ENCODE measurements around the gene PCLO.

PCLO gene

DNA sequence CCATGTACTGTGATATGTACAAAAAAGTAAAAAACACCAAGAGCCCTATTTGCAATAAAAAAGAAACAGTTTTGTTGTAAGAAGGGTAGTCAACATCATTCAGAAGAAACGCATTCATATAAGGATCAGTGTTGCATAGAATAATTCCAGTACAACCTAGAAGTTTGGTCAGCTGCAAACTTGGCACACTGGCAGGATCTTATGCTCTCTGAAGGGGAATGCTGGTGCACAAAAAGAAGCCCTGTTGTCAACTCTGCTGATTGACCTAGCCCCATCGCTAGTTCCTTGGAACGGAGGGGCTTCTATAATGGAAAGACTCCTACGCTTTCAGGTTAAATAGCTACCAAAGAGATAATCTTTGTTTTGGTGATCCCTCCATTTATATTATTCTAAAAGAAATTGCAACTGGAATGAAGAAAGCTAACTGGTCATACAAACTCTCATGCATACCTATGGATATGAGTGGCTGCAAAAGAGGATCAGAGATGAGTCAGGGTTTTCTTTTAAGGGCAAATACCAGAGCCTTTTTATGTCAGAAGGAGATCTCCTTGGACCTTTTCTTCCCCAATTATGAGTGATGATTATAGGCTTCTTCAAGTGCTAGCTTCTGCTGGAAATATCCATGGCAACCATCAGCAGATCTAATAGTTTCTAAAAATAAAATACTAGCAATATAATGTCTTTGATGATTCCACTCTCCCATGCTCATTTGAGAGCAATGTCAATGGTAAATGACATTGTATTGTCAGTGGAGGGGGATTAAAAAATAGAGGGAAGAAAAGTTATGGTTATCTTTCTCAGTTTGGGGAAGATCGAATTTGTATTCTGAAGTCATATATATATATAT is 406.8 kb downstream of the PCLO start:
- TF ChIP-seq, protein P1, sequence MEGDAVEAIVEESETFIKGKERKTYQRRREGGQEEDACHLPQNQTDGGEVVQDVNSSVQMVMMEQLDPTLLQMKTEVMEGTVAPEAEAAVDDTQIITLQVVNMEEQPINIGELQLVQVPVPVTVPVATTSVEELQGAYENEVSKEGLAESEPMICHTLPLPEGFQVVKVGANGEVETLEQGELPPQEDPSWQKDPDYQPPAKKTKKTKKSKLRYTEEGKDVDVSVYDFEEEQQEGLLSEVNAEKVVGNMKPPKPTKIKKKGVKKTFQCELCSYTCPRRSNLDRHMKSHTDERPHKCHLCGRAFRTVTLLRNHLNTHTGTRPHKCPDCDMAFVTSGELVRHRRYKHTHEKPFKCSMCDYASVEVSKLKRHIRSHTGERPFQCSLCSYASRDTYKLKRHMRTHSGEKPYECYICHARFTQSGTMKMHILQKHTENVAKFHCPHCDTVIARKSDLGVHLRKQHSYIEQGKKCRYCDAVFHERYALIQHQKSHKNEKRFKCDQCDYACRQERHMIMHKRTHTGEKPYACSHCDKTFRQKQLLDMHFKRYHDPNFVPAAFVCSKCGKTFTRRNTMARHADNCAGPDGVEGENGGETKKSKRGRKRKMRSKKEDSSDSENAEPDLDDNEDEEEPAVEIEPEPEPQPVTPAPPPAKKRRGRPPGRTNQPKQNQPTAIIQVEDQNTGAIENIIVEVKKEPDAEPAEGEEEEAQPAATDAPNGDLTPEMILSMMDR (IDR thresholded peaks at IDR 0.05; ENCODE audit: insufficient read depth, low read depth, low read length, missing control alignments): no peak
- H3K4me3 ChIP-seq (ENCODE audit: low read length): no peak overlapping the region
- DNase-seq (ENCODE audit: low read depth): peak; percentile 51

DNA sequence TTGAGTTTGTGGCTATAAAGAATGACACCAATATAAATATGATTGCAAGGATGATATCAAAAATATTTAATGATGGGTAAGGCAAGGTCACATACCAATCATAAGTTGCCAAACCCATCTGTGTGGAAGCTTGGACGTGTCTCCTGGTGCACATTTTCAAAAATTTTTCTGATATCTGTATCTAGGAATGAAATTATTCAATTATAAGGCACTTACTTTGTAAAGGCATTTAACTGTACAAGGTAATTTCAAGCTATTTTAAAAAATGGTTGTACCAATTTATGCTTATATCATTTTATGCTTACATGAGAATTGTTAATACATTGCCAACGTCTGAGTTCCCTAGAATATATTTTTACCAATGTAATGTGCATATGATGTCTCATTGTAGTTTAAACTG is 412.7 kb downstream of the PCLO start:
- DNase-seq (ENCODE audit: low read depth): no peak
- TF ChIP-seq, protein P1 (IDR thresholded peaks at IDR 0.05; ENCODE audit: insufficient read depth, low read depth, low read length, missing control alignments): no peak
- H3K4me3 ChIP-seq (ENCODE audit: low read length): no peak overlapping the region

DNA sequence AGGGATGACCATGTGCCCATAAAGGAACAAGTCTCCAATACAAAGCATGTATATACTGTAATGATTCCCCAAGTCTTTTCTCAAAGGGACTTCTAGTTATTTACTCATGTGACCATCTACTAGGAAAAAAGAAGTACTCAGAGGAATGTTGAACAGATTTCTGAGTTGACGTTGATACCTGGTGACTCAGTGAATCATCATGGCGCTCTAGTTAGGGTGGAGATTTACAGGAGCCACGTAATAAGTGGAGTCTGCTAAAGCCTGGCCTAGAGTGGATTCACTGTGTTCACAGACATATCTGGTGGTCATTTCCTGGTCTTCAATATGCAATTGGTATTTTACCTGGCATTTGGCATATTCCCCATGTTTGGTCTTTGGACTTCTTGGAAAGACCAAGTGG is 416.9 kb downstream of the PCLO start:
- TF ChIP-seq, protein P1 (IDR thresholded peaks at IDR 0.05; ENCODE audit: insufficient read depth, low read depth, low read length, missing control alignments): no peak
- peak; percentile 23 for DNase-seq (ENCODE audit: low read depth)
- H3K4me3 ChIP-seq (ENCODE audit: low read length): no peak overlapping the region

DNA sequence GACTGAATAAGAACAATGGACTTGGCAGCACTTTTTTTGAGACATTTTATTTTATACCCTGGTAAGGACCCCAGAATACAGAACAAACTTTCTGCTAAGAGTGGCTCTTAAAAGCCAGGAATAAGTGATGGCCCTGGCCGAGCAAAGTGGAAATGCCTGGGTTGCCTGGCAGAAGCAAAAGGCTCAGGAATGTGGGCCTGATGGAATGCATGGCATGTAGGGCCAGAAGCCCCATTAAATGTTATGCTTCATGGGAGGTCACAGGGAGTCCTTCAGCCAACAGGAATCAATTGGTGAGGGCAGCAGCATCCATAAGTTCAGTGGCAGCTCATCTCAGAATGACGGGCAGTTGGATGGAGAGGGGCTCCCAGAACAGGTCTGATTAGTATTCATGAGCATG is 417.6 kb downstream of the PCLO start:
- TF ChIP-seq, protein P1 (IDR thresholded peaks at IDR 0.05; ENCODE audit: insufficient read depth, low read depth, low read length, missing control alignments): no peak
- H3K4me3 ChIP-seq (ENCODE audit: low read length): no peak overlapping the region
- DNase-seq (ENCODE audit: low read depth): no peak

DNA sequence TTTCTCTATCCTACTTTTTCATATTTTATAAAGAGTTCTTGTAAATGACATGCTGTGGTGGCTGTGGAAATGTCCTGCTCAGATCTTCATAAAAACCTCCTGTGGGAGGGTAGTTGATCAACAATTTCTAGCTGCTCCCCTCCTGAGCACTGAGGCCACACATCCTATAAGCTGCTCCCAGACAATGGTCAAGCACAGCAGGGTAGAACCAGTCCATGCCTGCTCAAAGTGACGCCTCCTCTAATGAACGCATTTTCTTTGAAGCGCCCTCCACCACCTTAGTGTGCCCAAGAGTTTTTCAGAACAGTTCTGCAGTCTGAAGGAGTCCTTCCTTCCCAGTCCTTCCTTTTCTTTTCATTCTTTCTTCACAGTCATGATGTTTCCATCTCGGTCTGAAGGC is 420.5 kb downstream of the PCLO start:
- TF ChIP-seq, protein P1 (IDR thresholded peaks at IDR 0.05; ENCODE audit: insufficient read depth, low read depth, low read length, missing control alignments): no peak
- no peak overlapping the region for H3K4me3 ChIP-seq (ENCODE audit: low read length)
- no peak for DNase-seq (ENCODE audit: low read depth)

DNA sequence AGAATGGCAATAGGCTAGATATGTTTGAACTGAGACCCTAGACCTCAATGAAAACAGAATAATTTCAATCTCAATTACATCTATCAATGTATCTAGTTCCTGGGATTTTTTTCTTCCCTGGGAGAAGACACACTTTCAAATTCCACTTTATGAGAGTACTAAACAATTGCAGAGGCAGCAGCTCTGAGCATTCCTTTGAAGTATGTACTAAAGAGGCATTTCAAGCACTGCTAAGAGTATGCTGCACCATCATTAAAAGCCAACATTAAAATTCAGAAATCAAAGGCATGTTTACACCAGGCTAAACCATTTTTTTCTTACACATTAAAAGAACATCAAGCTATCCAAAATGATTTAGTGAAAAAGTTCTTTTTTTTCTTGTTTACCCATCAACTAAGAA is 421.2 kb downstream of the PCLO start:
- no peak overlapping the region for H3K4me3 ChIP-seq (ENCODE audit: low read length)
- TF ChIP-seq, protein P1 (IDR thresholded peaks at IDR 0.05; ENCODE audit: insufficient read depth, low read depth, low read length, missing control alignments): no peak

More for the DNA sequence above, 421.2 kb downstream of the PCLO start:
- no peak for DNase-seq (ENCODE audit: low read depth)

Data from epithelial cell of esophagus (primary cell).